ENCODE data around the gene RNF8.
"Not testable (repeated sequence)": the region's sequence is repeated elsewhere in the genome, so short reads cannot be mapped to it uniquely, and the experiment has no call there.

Gene RNF8

GRCh38 chr6:37392821-37393220 lies 39.0 kb downstream of the RNF8 start:
- DNase-seq (ENCODE audit: low spot score) = no peak
- in situ Hi-C loops (cut with MboI; ENCODE audit: low pct_unique_long_range_greater_than_20kb, low sequenced_read_pairs, unreplicated experiment) = loop anchor here (25.0 kb wide), 1 partner anchor 294 kb away; the partner anchor contains the start of gene MDGA1
- TF ChIP-seq CTCF (IDR thresholded peaks at IDR 0.05; ENCODE audit: extremely low read depth, insufficient read depth, missing control alignments) = no peak

GRCh38 chr6:37393381-37393929 lies 39.7 kb downstream of the RNF8 start:
- in situ Hi-C loops (cut with MboI; ENCODE audit: low pct_unique_long_range_greater_than_20kb, low sequenced_read_pairs, unreplicated experiment) = loop anchor here (25.0 kb wide), 1 partner anchor 294 kb away; the partner anchor contains the start of gene MDGA1
- no peak for TF ChIP-seq CTCF (IDR thresholded peaks at IDR 0.05; ENCODE audit: extremely low read depth, insufficient read depth, missing control alignments)
- no peak for DNase-seq (ENCODE audit: low spot score)

- TF ChIP-seq CTCF (IDR thresholded peaks at IDR 0.05; ENCODE audit: extremely low read depth, insufficient read depth, missing control alignments) = no peak
- no peak for DNase-seq (ENCODE audit: low spot score)
- in situ Hi-C loops (cut with MboI; ENCODE audit: low pct_unique_long_range_greater_than_20kb, low sequenced_read_pairs, unreplicated experiment) = loop anchor here (25.0 kb wide), 1 partner anchor 291 kb away; the partner anchor contains the start of gene MDGA1
Observed at GRCh38 chr6:37396571-37397180, 42.9 kb downstream of the RNF8 start.

- in situ Hi-C loops (cut with MboI; ENCODE audit: low pct_unique_long_range_greater_than_20kb, low sequenced_read_pairs, unreplicated experiment) = loop anchor here (25.0 kb wide), 1 partner anchor 288 kb away; the partner anchor contains the start of gene MDGA1
- DNase-seq (ENCODE audit: low spot score) = no peak
- TF ChIP-seq CTCF (IDR thresholded peaks at IDR 0.05; ENCODE audit: extremely low read depth, insufficient read depth, missing control alignments) = no peak
Observed at GRCh38 chr6:37399131-37399530, 45.3 kb downstream of the RNF8 start.

- DNase-seq (ENCODE audit: low spot score) = no peak
- no peak for TF ChIP-seq CTCF (IDR thresholded peaks at IDR 0.05; ENCODE audit: extremely low read depth, insufficient read depth, missing control alignments)
- in situ Hi-C loops (cut with MboI; ENCODE audit: low pct_unique_long_range_greater_than_20kb, low sequenced_read_pairs, unreplicated experiment) = loop anchor here (25.0 kb wide), 1 partner anchor 287 kb away; the partner anchor contains the start of gene MDGA1
Observed at GRCh38 chr6:37399795-37400490, 46.2 kb downstream of the RNF8 start.

GRCh38 chr6:37401658-37402057 lies 47.9 kb downstream of the RNF8 start:
- in situ Hi-C loops (cut with MboI; ENCODE audit: low pct_unique_long_range_greater_than_20kb, low sequenced_read_pairs, unreplicated experiment); DNase-seq (ENCODE audit: low spot score): not testable (repeated sequence)
